ENCODE data around the gene STRN4.

The STRN4 gene

GRCh38 chr19:46732966-46733689 is 13.1 kb downstream of the STRN4 start:
- Histone ChIP-seq H3K79me2 (ENCODE audit: low read length) (peaks cover 81% of the 10 kb centered on the region), H3F3A (ENCODE audit: insufficient read depth, low read length) (peaks cover 8% of the 10 kb centered on the region; the same call in 1 of the 2 replicates), H3K9me3 (replicated peaks; ENCODE audit: insufficient read depth, low read length) (no peaks in the 10 kb centered on the region), H3K27me3 (replicated peaks; ENCODE audit: insufficient read depth, low read length) (no peaks in the 10 kb centered on the region), H3K4me1 (ENCODE audit: low read length) (no peaks in the 10 kb centered on the region), H3K27ac (ENCODE audit: low read length) (no peak overlapping the region), H3K9me2 (replicated peaks; ENCODE audit: insufficient read depth, low read length) (no peaks in the 10 kb centered on the region), H2AFZ (ENCODE audit: low read length) (no peak overlapping the region), H3K36me3 (replicated peaks; ENCODE audit: insufficient read depth, low read length) (peaks cover 10% of the 10 kb centered on the region), H3K9ac (ENCODE audit: low read length) (no peak overlapping the region), H3K4me3 (ENCODE audit: low read length) (no peak overlapping the region), H3K4me2 (ENCODE audit: low read depth, low read length) (no peak overlapping the region), H4K20me1 (ENCODE audit: insufficient read depth, low read length) (peaks cover 19% of the 10 kb centered on the region; the same call in 1 of the 2 replicates)
- no peak for TF ChIP-seq EZH2 (optimal IDR thresholded peaks at IDR 0.05; ENCODE audit: low read depth, low read length)
- no peak for TF ChIP-seq CTCF (IDR thresholded peaks at IDR 0.05; ENCODE audit: low read length)
- no peak for TF ChIP-seq EZH2phosphoT487 (IDR thresholded peaks at IDR 0.05; ENCODE audit: low read length)
- DNase-seq, result no peak

- TF ChIP-seq EZH2phosphoT487 (IDR thresholded peaks at IDR 0.05; ENCODE audit: low read length) (no peak), EZH2 (optimal IDR thresholded peaks at IDR 0.05; ENCODE audit: low read depth, low read length) (no peak), CTCF (IDR thresholded peaks at IDR 0.05; ENCODE audit: low read length) (no peak)
- Histone ChIP-seq H3K4me2 (ENCODE audit: low read depth, low read length) (no peak overlapping the region), H3K4me1 (ENCODE audit: low read length) (no peaks in the 10 kb centered on the region), H4K20me1 (ENCODE audit: insufficient read depth, low read length) (0 out of 2 replicates have a peak, but pooled peaks cover 15% of the 10 kb centered on the region), H3K27me3 (replicated peaks; ENCODE audit: insufficient read depth, low read length) (no peaks in the 10 kb centered on the region), H3K27ac (ENCODE audit: low read length) (no peak overlapping the region), H3K79me2 (ENCODE audit: low read length) (peaks cover 82% of the 10 kb centered on the region), H3K4me3 (ENCODE audit: low read length) (no peak overlapping the region), H3K9ac (ENCODE audit: low read length) (no peak overlapping the region), H3K9me2 (replicated peaks; ENCODE audit: insufficient read depth, low read length) (no peaks in the 10 kb centered on the region), H3K36me3 (replicated peaks; ENCODE audit: insufficient read depth, low read length) (peaks cover 10% of the 10 kb centered on the region), H3F3A (ENCODE audit: insufficient read depth, low read length) (peaks cover 8% of the 10 kb centered on the region; the same call in 1 of the 2 replicates), H2AFZ (ENCODE audit: low read length) (no peak overlapping the region), H3K9me3 (replicated peaks; ENCODE audit: insufficient read depth, low read length) (no peaks in the 10 kb centered on the region)
- DNase-seq, result no peak
These were observed 13.9 kb downstream of the STRN4 start for GRCh38 chr19:46732172-46732938.

GRCh38 chr19:46731584-46731983 is 14.7 kb downstream of the STRN4 start:
- H2AFZ ChIP-seq (ENCODE audit: low read length), result no peak overlapping the region
- no peaks in the 10 kb centered on the region for H3K9me3 ChIP-seq (replicated peaks; ENCODE audit: insufficient read depth, low read length)
- TF ChIP-seq CTCF (IDR thresholded peaks at IDR 0.05; ENCODE audit: low read length), result no peak
- TF ChIP-seq EZH2 (optimal IDR thresholded peaks at IDR 0.05; ENCODE audit: low read depth, low read length), result no peak
- TF ChIP-seq EZH2phosphoT487 (IDR thresholded peaks at IDR 0.05; ENCODE audit: low read length), result no peak
- H3K9ac ChIP-seq (ENCODE audit: low read length), result no peak overlapping the region
- no peaks in the 10 kb centered on the region for H3K4me1 ChIP-seq (ENCODE audit: low read length)
- no peak for DNase-seq
- H3F3A ChIP-seq (ENCODE audit: insufficient read depth, low read length), result peaks cover 8% of the 10 kb centered on the region; the same call in 1 of the 2 replicates
- peaks cover 10% of the 10 kb centered on the region for H3K36me3 ChIP-seq (replicated peaks; ENCODE audit: insufficient read depth, low read length)
- no peak overlapping the region for H3K4me2 ChIP-seq (ENCODE audit: low read depth, low read length)
- no peak overlapping the region for H3K27ac ChIP-seq (ENCODE audit: low read length)
- H3K79me2 ChIP-seq (ENCODE audit: low read length), result peaks cover 81% of the 10 kb centered on the region
- H3K4me3 ChIP-seq (ENCODE audit: low read length), result no peak overlapping the region
- no peaks in the 10 kb centered on the region for H3K9me2 ChIP-seq (replicated peaks; ENCODE audit: insufficient read depth, low read length)
- H4K20me1 ChIP-seq (ENCODE audit: insufficient read depth, low read length), result 0 out of 2 replicates have a peak, but pooled peaks cover 15% of the 10 kb centered on the region
- no peaks in the 10 kb centered on the region for H3K27me3 ChIP-seq (replicated peaks; ENCODE audit: insufficient read depth, low read length)

All from MM.1S (cell line).